HG02852 (cell line): ENCODE results near the gene GGT5.
"Not testable (repeated sequence)": the region's sequence is repeated elsewhere in the genome, so short reads cannot be mapped to it uniquely, and the experiment has no call there.

Source experiments
- ATAC-seq: cut with Tn5 transposase; IDR thresholded peaks from one replicate; pipeline ENCODE4 v1.9.1; 2021; ENCODE audit warnings: mild to moderate bottlenecking, moderate library complexity; ENCODE audit not compliant: unreplicated experiment

GGT5 gene

DNA sequence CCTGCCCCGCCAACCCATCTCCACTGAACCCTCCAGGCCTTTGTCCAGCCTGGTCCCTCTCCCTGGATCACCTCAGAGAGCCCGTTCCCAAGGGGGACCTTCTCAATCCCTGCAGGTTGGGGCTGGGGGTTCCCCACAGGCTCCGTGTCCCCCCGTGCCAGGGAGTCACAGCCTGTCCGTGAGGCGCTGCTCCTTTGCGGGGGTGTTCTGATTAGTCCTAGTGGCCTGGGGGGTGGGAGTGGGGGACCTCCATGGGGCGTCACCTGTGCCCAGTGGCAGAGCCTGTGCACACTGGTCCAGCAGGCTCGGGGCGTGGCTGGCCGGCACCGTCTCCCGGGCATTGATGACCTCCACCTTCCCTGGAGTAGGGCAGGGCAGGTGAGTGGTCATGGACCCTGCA, 11.6 kb downstream of the GGT5 start:
- no peak for ATAC-seq

DNA sequence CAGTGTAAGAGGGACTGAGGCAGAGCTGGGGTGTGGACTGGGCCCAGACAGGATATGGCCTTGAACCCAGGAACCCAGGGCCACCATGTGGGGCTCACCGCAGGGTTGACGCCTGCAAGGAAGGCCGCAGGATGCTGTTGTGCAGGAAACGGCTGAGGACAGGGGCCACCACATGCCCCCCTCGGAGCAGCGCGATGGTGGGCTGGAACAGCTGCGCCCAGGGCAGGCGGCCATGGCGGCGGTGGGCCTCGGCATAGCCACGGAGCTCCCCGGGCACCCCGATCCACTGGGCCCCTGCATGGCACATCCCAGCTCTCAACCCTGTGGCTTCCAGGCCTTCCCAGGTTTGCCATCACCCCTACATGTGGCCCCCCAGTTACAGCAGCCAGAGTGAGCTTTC, 12.2 kb downstream of the GGT5 start:
- ATAC-seq, result no peak

DNA sequence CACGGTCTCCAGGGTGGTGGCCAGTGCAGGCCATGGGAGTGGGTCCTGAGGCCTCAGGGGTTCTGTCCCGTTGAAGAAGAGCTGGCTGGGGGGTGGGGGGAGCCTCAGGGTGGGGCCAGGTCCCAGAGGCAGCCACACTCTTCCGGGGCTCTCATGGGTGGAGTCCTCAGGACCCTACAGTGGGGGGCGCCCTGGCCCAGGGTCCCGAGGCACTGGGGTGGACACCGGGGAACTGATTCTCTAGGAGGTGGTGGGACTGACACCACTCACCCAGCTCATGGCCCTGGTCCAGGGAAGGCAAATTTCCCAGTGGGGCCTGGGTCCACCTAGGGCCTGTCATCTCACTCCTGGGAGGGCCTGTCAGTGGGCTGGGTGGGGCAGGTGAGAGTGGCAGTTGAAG, 12.8 kb downstream of the GGT5 start:
- ATAC-seq, result no peak

DNA sequence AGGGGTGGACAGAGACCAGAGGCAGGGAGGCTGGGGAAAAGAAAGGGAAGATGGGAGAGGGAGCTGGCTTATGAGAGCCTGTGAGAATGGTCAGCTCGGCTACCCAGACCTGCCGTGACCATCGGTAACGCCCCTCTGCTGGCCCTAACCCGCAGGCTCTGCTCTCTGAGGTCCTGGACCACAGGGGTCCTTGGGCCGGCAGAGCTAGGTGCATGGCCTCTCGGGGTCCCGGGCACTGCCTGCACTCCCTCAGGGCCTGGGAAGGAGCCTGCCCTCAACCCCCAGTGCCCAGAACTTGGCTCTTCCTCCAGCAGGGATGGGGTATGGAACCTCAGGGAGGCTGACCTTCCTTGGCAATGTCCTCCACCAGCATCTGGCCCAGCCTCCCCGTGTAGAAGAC, 13.2 kb downstream of the GGT5 start:
- ATAC-seq, result no peak

DNA sequence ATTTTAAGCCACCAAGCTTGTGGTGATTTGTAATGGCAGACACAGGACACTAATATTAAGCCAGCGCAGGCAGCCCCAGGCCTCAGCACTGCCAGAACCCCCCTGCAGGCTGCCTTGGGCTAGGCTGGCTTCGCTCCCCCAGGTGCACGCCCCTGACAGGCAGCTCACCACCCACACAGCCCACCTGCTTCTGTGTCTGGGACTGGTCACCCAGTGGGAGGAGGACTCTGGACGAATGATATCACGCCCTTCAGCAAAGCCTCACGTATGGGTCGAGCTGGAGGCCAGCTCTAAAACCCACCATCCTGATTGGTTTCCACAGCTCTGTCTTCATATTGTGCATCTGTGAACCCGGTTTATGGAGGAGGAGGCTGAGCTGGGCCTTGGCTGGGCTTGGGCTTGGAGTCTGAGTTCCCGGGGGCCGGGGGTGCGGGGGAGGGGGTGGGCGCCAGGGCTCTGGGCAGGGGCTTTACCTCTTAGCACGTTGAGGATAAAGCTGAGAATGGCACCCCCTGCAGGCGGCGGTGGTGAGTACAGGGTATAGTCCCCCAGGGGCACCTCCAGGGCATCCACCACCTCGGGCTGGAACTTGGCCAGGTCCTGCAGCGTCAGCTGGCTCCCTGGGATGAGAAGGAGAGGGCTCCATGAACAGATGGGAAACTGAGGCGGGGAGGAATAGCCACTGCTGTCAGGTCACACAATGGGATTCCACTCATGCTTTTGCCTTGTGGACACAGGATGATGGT, 13.8 kb downstream of the GGT5 start:
- ATAC-seq, result no peak

DNA sequence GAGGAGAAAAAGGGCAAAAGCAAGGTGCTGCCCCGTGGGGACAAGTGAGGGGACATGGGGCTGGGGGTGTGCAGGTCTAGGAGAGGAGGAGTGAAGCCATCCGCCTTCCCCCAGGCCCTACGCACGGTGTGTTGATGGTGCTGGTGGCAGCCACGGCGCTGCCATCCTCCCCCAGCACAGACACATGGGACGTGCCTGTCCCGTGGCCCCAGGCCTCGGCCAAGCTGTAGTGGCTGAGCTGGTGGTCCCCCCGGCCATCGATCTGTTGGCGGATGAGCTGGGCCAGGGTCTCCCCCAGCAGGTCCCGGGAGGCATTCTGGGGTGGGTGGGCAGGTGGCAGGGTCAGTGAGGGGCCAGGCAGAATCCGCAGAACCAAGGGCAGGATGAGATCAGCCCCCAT, 18.9 kb downstream of the GGT5 start:
- ATAC-seq, result no peak

DNA sequence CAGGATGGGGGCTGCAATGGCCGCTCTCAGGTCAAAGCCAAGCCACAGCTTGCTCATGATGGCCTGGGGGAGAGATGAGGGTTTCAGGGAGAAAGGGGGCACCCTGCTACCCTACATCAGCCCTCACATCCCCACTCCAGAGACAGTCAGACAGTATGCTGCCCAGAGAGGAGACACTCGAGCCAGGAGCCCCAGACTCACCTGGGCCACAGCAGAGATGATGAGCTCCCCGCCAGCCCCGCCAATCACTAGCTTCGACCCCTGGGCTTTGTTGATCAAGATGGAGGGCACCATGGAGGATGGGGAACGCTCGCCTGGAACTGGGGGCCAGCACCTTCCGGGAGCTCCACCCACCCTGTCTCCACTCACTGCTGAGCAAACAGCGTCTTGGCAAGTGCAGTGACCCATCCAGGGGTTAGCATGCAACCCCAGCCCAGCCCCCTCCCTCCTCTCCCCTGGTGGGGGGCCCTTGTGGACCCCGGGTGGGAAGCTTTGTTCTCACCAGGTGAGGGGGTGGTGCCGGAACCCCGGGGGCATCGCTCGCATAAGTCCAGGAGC, 19.8 kb downstream of the GGT5 start:
- no peak for ATAC-seq

DNA sequence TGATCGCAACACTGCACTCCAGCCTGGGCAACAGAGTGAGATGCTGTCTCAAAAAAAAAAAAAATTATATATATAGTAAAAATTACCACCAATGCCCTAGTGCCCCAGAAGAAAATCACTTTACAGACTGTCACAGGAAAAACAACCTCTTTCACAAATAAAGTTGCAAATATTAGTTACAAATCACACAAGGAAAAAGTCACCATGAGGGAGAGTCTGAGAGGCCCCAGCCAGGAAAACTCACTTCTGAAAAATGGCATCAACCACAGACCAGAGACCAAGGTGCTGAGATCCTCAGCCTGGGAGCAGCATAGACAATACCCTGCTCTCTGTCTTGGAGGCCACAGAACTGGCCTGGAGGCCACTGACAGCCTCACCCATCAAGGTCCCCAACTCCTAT, 20.4 kb downstream of the GGT5 start:
- no peak for ATAC-seq

DNA sequence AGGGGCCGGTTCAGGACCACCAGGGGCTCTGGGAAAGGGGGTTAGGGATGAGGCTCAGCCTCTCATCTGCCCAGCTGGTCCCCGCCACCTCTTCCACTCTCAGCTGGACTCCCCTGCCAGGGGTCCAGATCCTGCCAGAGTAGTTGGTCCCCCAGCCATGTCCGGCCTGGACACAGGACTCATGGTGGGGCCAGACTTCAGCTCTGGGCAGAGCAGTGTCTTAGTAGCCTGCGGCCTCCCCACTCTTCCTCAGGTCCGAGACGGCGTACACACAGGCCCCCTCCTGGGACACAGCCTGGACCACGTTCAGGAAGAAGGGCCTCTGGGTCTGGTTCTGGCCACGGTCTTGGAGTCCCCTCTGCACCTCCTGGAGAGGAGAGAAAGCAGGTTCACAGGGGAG, 25.1 kb downstream of the GGT5 start:
- no peak for ATAC-seq

DNA sequence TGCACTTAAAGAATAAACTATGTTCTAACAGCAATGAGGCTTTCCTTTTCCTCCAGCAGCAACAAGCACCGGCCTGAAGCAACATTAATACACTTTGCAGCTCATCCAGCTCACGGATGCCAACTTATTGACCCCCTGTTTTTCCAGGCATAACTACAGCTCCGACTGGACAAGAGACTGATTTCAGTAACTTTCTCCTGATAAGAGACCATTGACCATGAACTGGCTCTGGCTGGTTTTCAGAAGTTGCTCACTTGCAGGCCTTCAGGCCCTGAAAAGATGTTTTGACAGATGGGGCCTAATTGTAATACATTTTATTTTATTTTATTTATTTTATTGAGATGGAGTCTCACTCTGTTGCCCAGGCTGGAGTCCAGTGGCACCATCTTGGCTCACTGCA, 27.5 kb downstream of the GGT5 start:
- no peak for ATAC-seq

DNA sequence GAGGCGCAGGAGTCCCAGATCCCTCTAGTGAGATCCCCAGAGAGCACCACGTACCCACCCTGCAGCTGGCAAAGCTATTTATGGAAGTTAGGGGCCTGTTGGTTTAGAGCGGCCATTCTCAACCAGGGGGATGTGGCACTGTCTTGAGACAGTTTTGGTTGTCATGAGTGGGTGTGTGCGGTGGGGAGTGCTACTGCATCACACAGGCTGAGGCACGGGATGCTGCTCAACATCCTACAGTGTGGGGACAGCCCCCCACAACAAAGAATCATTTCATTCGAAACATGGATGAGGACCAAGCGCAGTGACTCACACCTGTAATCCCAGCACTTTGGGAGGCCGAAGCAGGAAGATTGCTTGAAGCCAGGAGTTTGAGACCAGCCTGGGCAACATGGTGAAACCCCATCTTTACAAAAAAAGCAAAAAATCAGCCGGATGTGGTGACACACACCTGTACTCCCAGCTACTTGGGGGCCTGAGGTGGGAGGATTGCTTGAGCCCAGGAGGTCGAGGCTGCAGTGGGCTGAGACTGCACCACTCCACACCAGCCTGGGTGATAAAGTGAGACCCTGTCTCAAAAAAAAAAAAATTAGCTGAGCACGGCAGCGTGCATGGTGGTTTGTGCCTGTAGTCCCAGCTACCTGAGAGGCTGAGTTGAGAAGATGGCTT, 28.2 kb downstream of the GGT5 start:
- ATAC-seq, result no peak

DNA sequence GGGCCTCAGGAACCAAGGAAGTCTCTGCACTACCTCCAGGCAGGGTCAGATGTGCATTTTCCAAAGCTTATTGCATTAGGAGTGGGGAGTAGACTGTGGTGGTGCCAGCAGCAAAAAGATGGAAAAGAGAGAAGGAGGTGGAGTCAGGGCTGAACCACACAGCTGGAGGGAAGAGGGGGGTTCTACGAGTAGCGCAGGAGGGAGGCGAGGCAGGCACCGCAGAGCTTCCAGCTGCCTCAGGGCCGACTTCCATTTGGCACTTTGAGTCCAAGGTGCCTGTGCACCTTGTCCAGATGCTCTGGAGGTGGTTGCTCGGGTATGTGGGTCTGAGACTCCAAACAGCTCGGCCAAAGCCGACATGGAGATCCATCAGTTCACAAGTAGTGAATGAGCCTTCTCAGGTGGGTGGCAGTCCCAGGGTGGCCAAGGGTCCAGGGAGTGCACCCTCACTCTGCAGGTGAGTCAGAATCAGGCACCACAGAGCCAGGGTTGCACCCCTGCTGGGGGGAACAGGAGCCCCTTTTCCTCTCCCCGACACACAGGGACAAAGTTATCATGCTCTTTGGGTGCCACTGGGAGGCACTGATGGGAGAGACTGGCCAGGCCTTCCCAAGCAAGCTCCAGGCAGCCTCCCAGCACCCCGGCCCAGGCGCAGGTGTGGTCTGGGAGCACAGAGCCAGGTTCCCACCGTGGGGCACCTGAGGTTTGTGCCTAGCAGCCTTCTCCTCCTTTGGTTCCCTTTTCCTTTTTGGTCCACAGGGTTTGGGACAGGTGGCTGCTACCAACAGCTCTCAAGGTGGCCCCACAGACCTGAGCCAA, 30.2 kb downstream of the GGT5 start:
- no peak for ATAC-seq

DNA sequence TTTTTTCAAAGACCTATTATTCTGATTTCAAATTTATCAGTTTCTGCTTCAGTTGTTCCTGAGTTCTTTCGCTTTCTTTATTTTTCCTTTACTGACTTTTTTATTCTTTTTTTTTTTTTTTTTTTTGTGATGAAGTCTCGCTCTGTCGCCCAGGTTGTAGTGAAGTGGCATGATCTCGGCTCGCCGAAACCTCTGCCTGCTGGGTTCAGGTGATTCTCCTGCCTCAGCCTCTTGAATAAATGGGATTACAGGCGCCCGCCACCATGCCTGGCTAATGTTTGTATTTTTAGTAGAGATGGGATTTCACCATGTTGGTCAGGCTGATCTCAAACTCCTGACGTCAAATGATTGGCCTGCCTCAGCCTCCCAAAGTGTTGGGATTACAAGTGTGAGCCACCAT, 31.8 kb downstream of the GGT5 start:
- ATAC-seq, result not testable (repeated sequence)

DNA sequence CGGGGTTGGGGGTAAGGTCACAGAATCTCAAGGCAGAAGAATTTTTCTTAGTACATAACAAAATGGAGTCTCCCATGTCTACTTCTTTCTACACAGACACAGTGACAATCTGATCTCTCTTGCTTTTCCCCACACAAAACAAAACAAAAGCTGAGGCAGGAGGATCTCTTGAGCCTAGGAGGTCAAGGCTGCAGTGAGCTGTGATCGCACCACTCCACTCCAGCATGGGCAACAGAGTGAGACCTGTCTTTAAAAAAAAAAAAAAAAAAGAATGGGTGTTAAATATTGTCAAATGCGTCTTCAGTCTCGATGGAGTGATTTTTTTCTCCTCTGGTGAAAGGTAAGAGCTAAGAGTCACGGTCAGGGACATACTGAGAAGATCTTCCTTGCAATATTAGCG, 33.2 kb downstream of the GGT5 start:
- not testable (repeated sequence) for ATAC-seq

DNA sequence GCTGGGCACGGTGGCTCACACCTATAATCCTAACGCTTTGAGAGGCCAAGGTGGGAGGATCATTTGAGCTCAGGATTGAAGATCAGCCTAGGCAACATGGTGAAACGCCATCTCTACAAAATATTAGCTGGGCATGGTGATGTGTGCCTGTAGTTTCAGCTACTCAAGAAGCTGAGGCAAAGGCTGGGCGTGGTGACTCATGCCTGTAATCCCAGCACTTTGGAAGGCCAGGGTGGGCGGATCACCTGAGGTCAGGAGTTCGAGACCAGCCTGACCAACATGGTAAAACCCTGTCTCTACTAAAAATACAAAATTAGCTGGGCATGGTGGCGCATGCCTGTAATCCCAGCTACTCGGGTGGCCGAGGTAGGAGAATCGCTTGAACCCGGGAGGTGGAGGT, 34.5 kb downstream of the GGT5 start:
- ATAC-seq, result not testable (repeated sequence)

DNA sequence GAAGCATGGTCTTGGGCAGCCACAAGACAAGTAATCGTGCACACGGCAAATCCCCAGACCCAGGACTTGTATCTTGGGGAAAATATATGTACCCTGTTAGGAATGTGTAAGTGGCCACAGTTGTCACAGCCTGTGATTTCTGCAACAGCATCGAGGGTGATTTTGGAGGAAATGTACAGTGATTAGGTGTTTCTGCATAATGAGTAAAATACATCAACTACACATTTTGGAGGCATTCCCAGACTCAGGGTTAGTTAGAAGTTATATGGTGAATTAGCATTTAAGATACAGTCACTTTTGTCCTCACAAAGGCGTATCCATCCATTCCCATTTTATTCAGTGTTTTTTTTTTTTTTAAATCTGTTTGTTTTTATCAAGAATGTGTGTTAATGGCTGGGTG, 35.2 kb downstream of the GGT5 start:
- ATAC-seq, result no peak

DNA sequence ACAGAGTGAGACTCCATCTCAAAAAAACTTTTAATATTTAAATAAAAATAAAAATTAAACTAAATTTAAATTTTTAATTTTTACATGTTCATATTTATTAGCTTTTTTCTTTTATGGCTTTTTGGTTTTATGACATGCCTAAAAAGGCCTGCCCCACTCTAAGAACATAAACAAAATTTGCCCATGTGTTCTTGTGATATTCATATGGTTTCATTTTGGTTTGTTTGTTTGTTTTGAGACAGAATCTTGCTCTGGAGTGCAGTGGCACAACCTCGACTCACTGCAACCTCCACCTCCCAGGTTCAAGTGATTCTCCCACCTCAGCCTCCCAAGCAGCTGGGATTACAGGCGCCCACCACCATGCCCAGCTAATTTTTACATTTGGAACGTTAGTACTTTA, 35.9 kb downstream of the GGT5 start:
- ATAC-seq, result no peak

DNA sequence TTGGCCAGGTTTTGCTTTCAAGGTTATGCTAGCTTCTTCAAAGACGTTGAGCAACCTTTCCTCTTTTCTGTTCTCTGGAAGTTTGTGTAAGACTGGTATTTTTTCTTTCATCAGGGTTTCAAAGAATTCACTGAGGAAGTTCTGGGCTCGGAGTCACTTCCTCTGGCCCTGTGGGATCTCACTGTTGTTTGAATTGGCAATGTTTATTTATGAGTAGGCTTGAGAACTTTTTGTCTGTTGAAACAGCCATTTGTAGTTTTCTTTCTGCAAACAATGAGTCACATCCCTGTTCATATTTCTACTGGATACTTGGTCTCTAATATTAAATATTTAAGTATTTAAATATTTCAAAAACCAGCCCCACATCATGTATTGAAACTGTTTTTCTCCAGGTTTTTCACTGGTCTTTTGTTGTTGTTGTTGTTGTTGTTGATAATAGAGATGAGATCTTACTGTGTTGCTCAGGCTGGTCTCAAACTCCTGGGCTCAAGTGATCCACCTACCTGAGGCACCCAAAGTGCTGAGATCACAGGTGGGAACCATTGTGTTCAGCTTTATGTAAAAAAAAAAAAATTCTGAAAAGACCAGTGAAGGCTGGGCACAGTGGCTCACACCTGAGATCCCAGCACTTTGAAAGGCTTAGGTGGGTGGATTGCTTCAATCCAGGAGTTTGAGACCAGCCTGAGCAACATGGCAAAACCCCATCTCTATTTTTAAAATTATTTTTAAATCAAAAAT, 36.7 kb downstream of the GGT5 start:
- ATAC-seq, result no peak

DNA sequence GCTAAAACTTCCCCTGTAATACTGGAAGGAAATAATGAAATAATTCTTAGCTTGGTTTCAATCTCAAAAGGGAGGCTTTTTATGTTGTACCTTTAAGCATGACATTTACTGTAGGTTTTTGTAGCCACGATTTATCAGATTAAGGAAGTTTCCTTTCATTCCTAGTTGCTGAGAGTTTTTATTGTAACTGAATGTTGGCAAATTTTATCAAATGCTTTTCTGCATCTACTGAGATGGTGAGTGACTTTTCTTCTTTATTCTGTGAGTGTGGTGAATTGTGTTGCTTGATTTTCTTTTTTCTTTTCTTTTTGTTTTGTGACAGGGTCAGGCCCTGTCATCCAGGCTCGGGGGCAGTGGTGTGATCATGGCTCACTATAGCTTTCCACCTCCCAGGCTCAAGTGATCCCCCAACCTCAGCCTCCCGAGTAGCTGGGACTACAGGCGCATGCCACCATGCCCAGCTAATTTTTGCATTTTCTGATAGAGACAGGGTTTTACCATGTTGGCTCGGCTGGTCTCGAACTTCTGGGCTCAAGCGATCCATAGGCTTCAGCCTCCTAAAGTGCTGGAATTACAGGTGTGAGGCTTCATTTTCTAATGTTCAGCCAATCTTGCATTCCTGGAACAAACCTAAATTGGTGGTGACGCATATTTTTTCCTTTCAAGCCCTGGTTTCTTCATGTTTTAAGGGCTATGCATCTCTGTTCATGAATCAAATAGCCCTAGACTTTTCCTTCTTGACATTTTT, 37.4 kb downstream of the GGT5 start:
- ATAC-seq, result no peak
